Esophagus squamous epithelium (tissue), 4 donors: Measurements from ENCODE around the gene SNX8.

ENCODE experiments used
- POLR2A ChIP-seq, 4 donors: fragments of 450-650 bp; IDR thresholded peaks; one replicate each; pipeline ENCODE4 v1.6.1; 2017; ENCODE audit warnings: antibody characterized with exemption in 4 of 4, mild to moderate bottlenecking in 4 of 4, moderate library complexity in 3 of 4
- TF ChIP-seq, protein P1 (sequence below), 6 experiments: fragments of 450-650 bp in 4 of 6; fragments of 200-600 bp in 2 of 6; sonication (generic) in 2 of 6; IDR thresholded peaks; one replicate each; pipeline ENCODE4 v1.5.1; 2016 to 2019; ENCODE audit warnings: antibody characterized with exemption in 6 of 6, mild to moderate bottlenecking in 4 of 6, moderate library complexity in 4 of 6

DNA sequence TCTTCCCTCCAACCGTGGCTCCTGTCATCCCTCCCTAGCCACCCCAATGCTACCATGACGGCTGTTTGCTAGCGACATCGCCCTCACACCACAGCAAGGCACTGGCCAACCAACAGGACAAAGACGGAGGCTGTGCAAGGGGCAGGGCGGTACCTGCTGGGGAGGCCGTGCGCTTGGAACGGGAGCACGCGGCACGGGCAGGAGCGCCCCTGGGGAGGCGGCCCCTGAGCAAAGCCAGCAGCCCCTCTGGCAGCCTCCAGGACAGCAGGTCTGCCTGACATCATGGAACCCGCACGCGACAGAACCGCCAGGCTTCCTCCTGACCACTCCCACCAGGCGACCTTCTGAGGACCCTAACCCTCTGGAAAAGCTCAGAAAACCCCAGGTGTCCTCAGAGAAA is 94.2 kb downstream of the SNX8 start:
- TF ChIP-seq, protein P1, sequence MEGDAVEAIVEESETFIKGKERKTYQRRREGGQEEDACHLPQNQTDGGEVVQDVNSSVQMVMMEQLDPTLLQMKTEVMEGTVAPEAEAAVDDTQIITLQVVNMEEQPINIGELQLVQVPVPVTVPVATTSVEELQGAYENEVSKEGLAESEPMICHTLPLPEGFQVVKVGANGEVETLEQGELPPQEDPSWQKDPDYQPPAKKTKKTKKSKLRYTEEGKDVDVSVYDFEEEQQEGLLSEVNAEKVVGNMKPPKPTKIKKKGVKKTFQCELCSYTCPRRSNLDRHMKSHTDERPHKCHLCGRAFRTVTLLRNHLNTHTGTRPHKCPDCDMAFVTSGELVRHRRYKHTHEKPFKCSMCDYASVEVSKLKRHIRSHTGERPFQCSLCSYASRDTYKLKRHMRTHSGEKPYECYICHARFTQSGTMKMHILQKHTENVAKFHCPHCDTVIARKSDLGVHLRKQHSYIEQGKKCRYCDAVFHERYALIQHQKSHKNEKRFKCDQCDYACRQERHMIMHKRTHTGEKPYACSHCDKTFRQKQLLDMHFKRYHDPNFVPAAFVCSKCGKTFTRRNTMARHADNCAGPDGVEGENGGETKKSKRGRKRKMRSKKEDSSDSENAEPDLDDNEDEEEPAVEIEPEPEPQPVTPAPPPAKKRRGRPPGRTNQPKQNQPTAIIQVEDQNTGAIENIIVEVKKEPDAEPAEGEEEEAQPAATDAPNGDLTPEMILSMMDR (IDR thresholded peaks at IDR 0.05) = no peak
- no peak for TF ChIP-seq POLR2A (IDR thresholded peaks at IDR 0.05)
